Measurements from ENCODE around the gene NT5DC3.

DNA sequence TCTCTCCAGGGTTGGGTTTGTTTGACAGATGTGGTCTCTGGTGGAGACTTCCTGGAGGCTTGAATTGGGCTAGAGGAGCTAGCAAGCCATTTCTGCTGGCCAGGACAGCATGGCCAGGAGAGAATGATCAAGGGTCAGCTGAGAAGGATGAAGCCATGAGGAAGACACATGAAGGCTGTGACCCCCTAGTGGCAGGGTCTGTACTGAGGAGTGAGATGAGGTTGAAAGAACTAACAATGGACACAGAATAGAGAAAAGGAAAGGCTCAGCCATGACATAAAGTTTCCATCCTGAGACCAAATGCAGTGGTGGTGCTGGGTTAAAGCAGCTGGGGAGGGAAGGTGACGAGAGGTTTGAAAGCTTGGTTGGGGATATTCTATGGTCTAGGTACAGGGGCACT is 89.9 kb downstream of the NT5DC3 start:
- TF ChIP-seq POLR2A (IDR thresholded peaks at IDR 0.05; ENCODE audit: low read depth, low read length) (no peak), TAF1 (IDR thresholded peaks at IDR 0.05; ENCODE audit: borderline replicate concordance, low read depth, low read length) (no peak)
